Measurements from ENCODE around the gene PRICKLE1. TPM values are rescaled to one million over a fixed set of nuclear protein-coding genes. Genes with fewer than 3 reads are reported as not detected.

The PRICKLE1 gene
- polyA plus RNA-seq, 4 donors, result 49.1 to 84.2 (median 57.5) TPM

GRCh38 chr12:42463671-42464070 lies 125.9 kb downstream of the PRICKLE1 start:
- no peak for DNase-seq (ENCODE audit: low read depth in 4 of 4, low spot score in 3 of 4)

GRCh38 chr12:42462486-42462885 lies 127.1 kb downstream of the PRICKLE1 start:
- DNase-seq (ENCODE audit: low read depth in 4 of 4, low spot score in 3 of 4), result no peak

DNA sequence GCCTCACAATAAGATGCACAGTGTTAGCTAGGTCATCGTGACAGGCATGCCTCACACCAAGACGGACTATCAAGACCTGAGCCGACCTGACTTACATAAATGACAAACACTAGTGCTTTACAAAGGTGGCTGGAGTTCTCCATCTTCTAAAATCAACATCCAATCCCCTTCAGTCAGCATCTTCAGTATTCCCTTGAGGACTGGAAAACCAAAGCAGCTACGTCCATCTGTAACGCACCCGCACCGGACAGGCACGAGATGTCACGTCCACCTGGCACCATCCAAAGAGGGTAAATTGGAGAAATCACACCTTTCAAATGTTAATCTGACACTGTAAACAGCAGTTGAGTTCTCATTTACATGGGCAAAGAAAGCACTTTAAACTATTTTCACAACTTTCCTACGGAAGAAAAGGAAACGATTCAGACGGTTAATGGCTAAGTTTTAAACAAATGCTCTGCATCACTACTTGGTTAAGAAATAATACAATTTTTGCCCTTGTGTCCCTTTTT lies 130.2 kb downstream of the PRICKLE1 start:
- no peak for DNase-seq (ENCODE audit: low read depth in 4 of 4, low spot score in 3 of 4)

GRCh38 chr12:42458575-42458974 lies 131.0 kb downstream of the PRICKLE1 start:
- DNase-seq (ENCODE audit: low read depth in 4 of 4, low spot score in 3 of 4), result no peak

GRCh38 chr12:42450248-42450647 lies 139.3 kb downstream of the PRICKLE1 start:
- DNase-seq (ENCODE audit: low read depth in 4 of 4, low spot score in 3 of 4), result no peak

DNA sequence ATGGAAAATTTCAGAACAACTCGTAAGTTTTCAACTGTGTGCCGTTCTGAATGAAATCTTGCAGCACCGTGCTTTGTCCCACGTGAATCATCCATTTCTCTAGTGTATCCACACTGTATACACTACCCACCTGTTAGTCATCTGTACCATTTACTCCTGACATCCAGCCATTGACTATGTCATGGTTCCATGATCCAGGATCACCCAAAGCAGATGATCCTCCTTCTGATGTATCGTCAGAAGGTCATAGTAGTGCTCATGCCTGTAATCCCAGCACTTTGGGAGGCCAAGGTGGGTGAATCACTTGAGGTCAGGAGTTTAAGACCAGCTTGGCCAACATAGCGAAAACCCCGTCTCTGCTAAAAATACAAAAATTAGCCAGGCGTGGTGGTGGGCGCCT lies 140.7 kb downstream of the PRICKLE1 start:
- no peak for DNase-seq (ENCODE audit: low read depth in 4 of 4, low spot score in 3 of 4)

DNA sequence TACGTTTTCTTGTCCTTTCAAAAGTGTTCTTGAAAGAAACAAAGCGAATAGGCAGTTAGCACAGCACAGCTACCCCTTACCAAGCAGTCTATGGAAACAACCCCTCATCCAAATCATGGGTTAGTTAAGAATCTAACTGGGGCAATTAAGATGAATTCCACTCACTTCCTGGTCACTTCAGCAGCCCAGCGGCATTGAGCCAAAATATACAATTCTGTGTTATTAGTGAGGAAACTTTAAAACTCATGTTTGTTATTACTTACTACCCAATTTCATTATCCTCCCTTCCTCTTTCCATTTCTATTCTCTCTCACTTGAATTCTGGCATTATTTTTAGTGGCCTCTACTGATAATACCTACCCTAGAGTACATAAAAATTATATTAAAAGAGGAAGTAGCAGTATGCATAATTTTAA lies 142.2 kb downstream of the PRICKLE1 start:
- DNase-seq (ENCODE audit: low read depth in 4 of 4, low spot score in 3 of 4), result no peak

GRCh38 chr12:42446761-42447160 lies 142.8 kb downstream of the PRICKLE1 start:
- DNase-seq (ENCODE audit: low read depth in 4 of 4, low spot score in 3 of 4), result no peak

GRCh38 chr12:42445891-42446290 lies 143.7 kb downstream of the PRICKLE1 start:
- DNase-seq (ENCODE audit: low read depth in 4 of 4, low spot score in 3 of 4), result no peak

GRCh38 chr12:42444192-42444943 lies 145.2 kb downstream of the PRICKLE1 start:
- DNase-seq (ENCODE audit: low read depth in 4 of 4, low spot score in 3 of 4), result no peak

GRCh38 chr12:42442888-42443287 lies 146.7 kb downstream of the PRICKLE1 start:
- no peak for DNase-seq (ENCODE audit: low read depth in 4 of 4, low spot score in 3 of 4)

DNA sequence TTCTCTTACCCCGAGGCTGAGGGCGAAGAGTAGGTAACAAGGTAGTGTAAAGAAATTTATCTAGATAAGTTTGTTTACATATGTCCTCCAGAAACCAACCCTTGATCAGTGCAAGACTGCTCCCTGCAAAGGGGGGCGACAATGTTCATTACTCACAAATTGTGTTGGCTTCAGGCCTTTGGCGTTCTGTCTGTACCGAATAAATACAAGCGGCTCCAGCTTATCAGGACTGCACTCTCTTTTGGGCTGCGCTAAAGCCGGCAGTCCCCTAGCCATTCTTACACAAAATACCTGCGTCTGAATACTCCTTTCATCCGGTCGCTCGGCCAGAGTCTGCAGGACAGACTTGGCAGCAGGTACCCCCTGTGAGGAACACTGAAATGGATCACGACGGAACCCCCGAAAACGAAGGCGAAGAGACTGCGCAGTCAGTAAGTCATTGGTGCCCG lies 147.2 kb downstream of the PRICKLE1 start:
- no peak for DNase-seq (ENCODE audit: low read depth in 4 of 4, low spot score in 3 of 4)

GRCh38 chr12:42440608-42441007 lies 148.9 kb downstream of the PRICKLE1 start:
- no peak for DNase-seq (ENCODE audit: low read depth in 4 of 4, low spot score in 3 of 4)

GRCh38 chr12:42432517-42433140 lies 156.9 kb downstream of the PRICKLE1 start:
- DNase-seq (ENCODE audit: low read depth in 4 of 4, low spot score in 3 of 4), result no peak

GRCh38 chr12:42428850-42429249 lies 160.7 kb downstream of the PRICKLE1 start:
- DNase-seq (ENCODE audit: low read depth in 4 of 4, low spot score in 3 of 4), result no peak

GRCh38 chr12:42426746-42427145 lies 162.8 kb downstream of the PRICKLE1 start:
- no peak for DNase-seq (ENCODE audit: low read depth in 4 of 4, low spot score in 3 of 4)

GRCh38 chr12:42422785-42423184 lies 166.8 kb downstream of the PRICKLE1 start:
- DNase-seq (ENCODE audit: low read depth in 4 of 4, low spot score in 3 of 4), result no peak

DNA sequence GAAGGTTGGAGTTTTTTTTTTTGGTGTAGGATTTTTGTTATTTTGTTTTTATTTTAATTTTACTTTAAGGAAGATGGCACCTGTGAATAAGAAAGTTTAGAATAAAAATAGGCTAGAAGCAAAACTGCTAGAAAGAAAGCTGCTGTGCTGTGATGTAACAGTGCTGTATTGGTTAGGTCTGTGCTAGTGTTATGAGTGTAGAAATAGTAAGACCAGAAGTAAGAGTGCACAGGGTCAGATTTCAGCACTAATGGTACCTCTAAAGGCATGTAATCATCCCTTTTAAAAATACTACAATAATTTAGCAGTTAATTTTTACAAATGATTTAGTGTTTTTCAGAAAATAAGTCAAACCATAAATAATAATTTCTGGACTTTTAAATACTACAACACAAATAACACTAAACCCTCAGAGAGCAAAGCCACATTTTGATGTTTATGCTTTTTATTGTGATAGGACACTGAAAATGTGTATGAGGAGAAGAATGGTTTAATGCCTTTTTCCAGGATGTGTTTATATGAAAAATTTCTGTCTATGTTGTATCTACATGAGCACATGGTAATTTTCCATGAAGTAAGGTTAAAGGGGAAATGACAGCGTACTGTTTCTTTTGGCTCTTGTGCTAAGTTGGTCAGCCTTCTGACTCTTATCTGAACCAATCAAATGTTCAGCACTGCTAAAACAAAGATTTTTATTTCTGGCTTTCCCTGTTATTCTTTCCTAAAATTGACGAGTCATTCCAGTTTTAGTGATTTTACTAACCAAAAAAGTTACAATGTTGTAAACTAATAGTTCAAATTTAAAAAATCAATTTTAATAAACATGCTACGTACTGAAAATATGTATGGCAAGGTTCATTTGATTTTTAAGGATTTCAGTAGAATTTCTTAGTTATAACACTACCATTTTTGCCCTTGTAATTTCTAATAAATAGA lies 167.4 kb downstream of the PRICKLE1 start:
- peak in 1 of 4 donors; percentile 29 for DNase-seq (ENCODE audit: low read depth in 4 of 4, low spot score in 3 of 4)

DNA sequence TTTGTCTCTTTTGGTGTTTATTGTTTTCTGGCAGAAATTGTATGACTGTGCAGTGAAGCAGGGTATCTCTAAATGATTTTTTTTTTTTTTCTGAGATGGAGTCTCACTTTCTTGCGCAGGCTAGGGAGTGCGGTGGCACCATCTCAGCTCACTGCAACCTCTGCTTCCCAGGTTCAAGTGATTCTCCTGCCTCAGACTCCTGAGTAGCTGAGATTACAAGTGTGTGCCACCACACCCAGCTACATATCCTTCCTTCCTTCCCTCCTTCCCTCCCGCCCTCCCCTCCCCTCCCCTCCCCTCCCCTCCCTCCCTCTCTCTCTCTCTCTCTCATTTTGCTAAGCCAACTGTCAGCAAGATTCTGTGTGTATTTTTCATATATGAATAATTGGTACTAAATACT lies 169.2 kb downstream of the PRICKLE1 start:
- no peak for DNase-seq (ENCODE audit: low read depth in 4 of 4, low spot score in 3 of 4)

GRCh38 chr12:42410340-42410739 lies 179.2 kb downstream of the PRICKLE1 start:
- DNase-seq (ENCODE audit: low read depth in 4 of 4, low spot score in 3 of 4), result no peak

DNA sequence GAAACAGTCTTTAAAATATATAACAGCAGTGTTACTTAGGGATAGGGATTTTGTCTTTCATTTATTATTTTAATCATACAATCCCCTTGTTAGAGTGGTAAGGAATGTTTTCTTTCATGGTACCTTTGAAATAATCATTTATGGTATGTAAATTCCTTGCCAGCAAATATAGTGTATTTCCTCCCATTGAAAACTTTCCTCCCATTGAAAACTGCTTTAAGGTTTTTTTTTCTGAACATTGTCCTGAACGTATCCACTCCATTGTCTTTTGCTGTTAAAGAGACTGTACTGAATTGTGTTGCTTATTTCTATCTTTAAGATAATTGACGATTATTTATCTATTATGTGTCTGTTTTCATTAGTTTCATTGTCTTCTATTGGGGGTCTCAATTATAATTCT lies 180.1 kb downstream of the PRICKLE1 start:
- DNase-seq (ENCODE audit: low read depth in 4 of 4, low spot score in 3 of 4), result no peak
